A673 (cell line): ENCODE results near the gene DLGAP1. TPM values are rescaled to one million over a fixed set of nuclear protein-coding genes. Genes with fewer than 3 reads are reported as not detected.

Experiments
- BruUV-seq: library from RNA; stranded (reverse); fragments of 400-500 nt; replicated peaks from 2 replicates; lab custom pipeline; 2021; lab: Mats Ljungman, UMichigan
- CTCF ChIA-PET: fragments of 300-600 bp; sonication (Branson Sonifier 250); formaldehyde crosslinking; loops from one replicate; lab custom pipeline; 2022; ENCODE audit warnings: antibody characterized with exemption; lab: Charles Lee
- POLR2A ChIA-PET: fragments of 300-600 bp; sonication (Branson Sonifier 250); formaldehyde crosslinking; loops from one replicate; lab custom pipeline; 2022; ENCODE audit warnings: antibody characterized with exemption; ENCODE audit not compliant: low non-redundant PET; lab: Charles Lee
- DNase-seq: peaks from one replicate; pipeline ENCODE4 v3.0.0-alpha.2; 2015; ENCODE audit warnings: low spot score
- H3K27ac ChIP-seq: fragments of 200-600 bp; sonication (generic); 2 replicates; pipeline ENCODE4 v1.5.1; 2016; ENCODE audit warnings: mixed run types, low read depth, mild to moderate bottlenecking, mixed read lengths, antibody characterized with exemption, low read length; ENCODE audit not compliant: poor library complexity, severe bottlenecking
- H3K27me3 ChIP-seq: fragments of 200-600 bp; sonication (generic); replicated peaks from 2 replicates; pipeline ENCODE4 v1.6.1; 2017; ENCODE audit warnings: mixed run types, low read depth, mild to moderate bottlenecking, mixed read lengths, antibody characterized with exemption, low read length; ENCODE audit not compliant: insufficient read depth, poor library complexity
- H3K36me3 ChIP-seq: fragments of 200-600 bp; sonication (generic); 2 replicates; pipeline ENCODE4 v1.6.1; 2016; ENCODE audit warnings: mixed run types, mild to moderate bottlenecking, mixed read lengths, antibody characterized with exemption, low read length; ENCODE audit not compliant: insufficient read depth, poor library complexity, severe bottlenecking
- H3K4me1 ChIP-seq: fragments of 200-600 bp; sonication (generic); 2 replicates; pipeline ENCODE4 v1.6.1; 2017; ENCODE audit warnings: mixed run types, mild to moderate bottlenecking, mixed read lengths, antibody characterized with exemption, low read length; ENCODE audit not compliant: insufficient read depth, poor library complexity, severe bottlenecking
- H3K4me3 ChIP-seq: fragments of 200-600 bp; sonication (generic); 2 replicates; pipeline ENCODE4 v1.5.1; 2016; ENCODE audit warnings: low read depth, mixed run types, mild to moderate bottlenecking, mixed read lengths, low read length; ENCODE audit not compliant: poor library complexity, severe bottlenecking
- H3K9me3 ChIP-seq: fragments of 200-600 bp; sonication (generic); 2 replicates; pipeline ENCODE4 v1.6.1; 2016; ENCODE audit warnings: mixed run types, low read depth, mild to moderate bottlenecking, mixed read lengths, antibody characterized with exemption, low read length; ENCODE audit not compliant: poor library complexity, severe bottlenecking
- CTCF ChIP-seq: fragments of 300-800, 200-600 bp; sonication (generic); conservative IDR thresholded peaks from 2 replicates; pipeline ENCODE4 v1.5.1; 2017; ENCODE audit warnings: low read depth, mild to moderate bottlenecking, antibody characterized with exemption, low read length, moderate library complexity, mixed read lengths
- EZH2 ChIP-seq: fragments of 200-600 bp; sonication (generic); IDR thresholded peaks from 2 replicates; pipeline ENCODE4 v1.6.1; 2017; ENCODE audit warnings: borderline replicate concordance, low read depth, mild to moderate bottlenecking, mixed read lengths, antibody characterized with exemption, low read length; ENCODE audit not compliant: poor library complexity, severe bottlenecking
- intact Hi-C: fragments of 100-400 bp; cut with micrococcal nuclease; formaldehyde crosslinking; loops from one replicate; pipeline ENCODE4 v1.10.0; 2022; ENCODE audit not compliant: unreplicated experiment
- total RNA-seq: library from RNA; stranded (reverse); gene quantifications from 2 replicates; pipeline ENCODE4 v1.2.3, GENCODE V29; 2021

DLGAP1 gene
- total RNA-seq, 1 experiment from 2014 or later: 135 TPM

- H3K27ac ChIP-seq: no peak overlapping the region
- H3K4me3 ChIP-seq: no peak overlapping the region
- POLR2A ChIA-PET: no interaction called here
- TF ChIP-seq EZH2: no peak
- no peak for TF ChIP-seq CTCF
- no peaks in the 10 kb centered on the region for H3K27me3 ChIP-seq
- intact Hi-C loops: no loop called here
- H3K36me3 ChIP-seq: no peaks in the 10 kb centered on the region
- H3K4me1 ChIP-seq: no peaks in the 10 kb centered on the region
- CTCF ChIA-PET: no interaction called here
- no peak for DNase-seq
- no peaks in the 10 kb centered on the region for H3K9me3 ChIP-seq
- no TSS peak for BruUV-seq
These were observed 80.5 kb downstream of the DLGAP1 start for GRCh38 chr18:4374564-4374963.

DNA sequence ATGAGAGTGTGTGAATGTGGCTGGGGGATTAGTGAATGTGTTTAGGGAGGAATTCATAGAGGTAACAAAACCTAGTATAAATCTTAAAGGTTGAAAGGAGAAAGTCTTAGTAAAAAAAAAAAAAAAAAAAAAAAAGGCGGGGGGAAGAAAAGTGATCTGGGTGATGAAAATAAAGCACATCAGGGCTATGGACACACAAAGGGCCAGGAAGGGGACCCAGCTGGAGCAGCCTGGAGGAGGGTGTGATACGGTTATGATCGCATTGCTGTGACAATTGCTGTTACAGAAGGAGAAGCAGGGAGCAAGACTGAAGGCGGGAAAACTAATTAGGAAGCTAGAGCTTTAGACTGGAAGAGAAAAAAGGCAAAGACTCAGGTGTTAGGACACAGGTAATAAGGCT is 85.4 kb downstream of the DLGAP1 start:
- no peaks in the 10 kb centered on the region for H3K36me3 ChIP-seq
- ChIA-PET POLR2A (no interaction called here), CTCF (no interaction called here)
- H3K9me3 ChIP-seq: no peaks in the 10 kb centered on the region
- TF ChIP-seq CTCF: no peak
- no peak for TF ChIP-seq EZH2
- H3K27me3 ChIP-seq: no peaks in the 10 kb centered on the region
- DNase-seq: no peak
- BruUV-seq: no TSS peak
- no peak overlapping the region for H3K27ac ChIP-seq
- H3K4me1 ChIP-seq: no peaks in the 10 kb centered on the region
- intact Hi-C loops: no loop called here
- no peak overlapping the region for H3K4me3 ChIP-seq

GRCh38 chr18:4360221-4360715 is 94.8 kb downstream of the DLGAP1 start:
- BruUV-seq: no TSS peak
- TF ChIP-seq CTCF: no peak
- no peak for TF ChIP-seq EZH2
- Histone ChIP-seq H3K36me3 (no peaks in the 10 kb centered on the region), H3K4me1 (no peaks in the 10 kb centered on the region), H3K27me3 (no peaks in the 10 kb centered on the region), H3K9me3 (no peaks in the 10 kb centered on the region), H3K4me3 (no peak overlapping the region), H3K27ac (no peak overlapping the region)
- ChIA-PET POLR2A (interaction anchor here (0.6 kb wide), 1 partner anchor 40 kb away, joined by 7 read pairs; no protein-coding TSS in a partner anchor), CTCF (no interaction called here)
- intact Hi-C loops: no loop called here
- DNase-seq: no peak
